ENCODE measurements around the gene TYW1B. TPM values are rescaled to one million over a fixed set of nuclear protein-coding genes. Genes with fewer than 3 reads are reported as not detected.
"Not testable (repeated sequence)": the region's sequence is repeated elsewhere in the genome, so short reads cannot be mapped to it uniquely, and the experiment has no call there.

TYW1B gene
- total and polyA plus RNA-seq, 2 of the 4 experiments (the other 2 are of a cell fraction) = 1.0 to 1.8 TPM

GRCh38 chr7:72744244-72744926, 83.6 kb downstream of the TYW1B start:
- H2BK20ac ChIP-seq (ENCODE audit: low read depth, low read length); H3K9me3 ChIP-seq (ENCODE audit: control insufficient read depth, insufficient read depth, low read length); CTCF ChIA-PET; H2AK5ac ChIP-seq (ENCODE audit: low read depth, low read length); H3K9me1 ChIP-seq (ENCODE audit: insufficient read depth, low read length); H3K23ac ChIP-seq (ENCODE audit: low read depth, low read length); H3K36me3 ChIP-seq (ENCODE audit: control insufficient read depth, insufficient read depth, low read length); dilution Hi-C loops (cut with HindIII; ENCODE audit: low sequenced_read_pairs, unreplicated experiment); POLR2A ChIA-PET (ENCODE audit: unreplicated experiment); H2BK120ac ChIP-seq (ENCODE audit: low read depth, low read length); H3K56ac ChIP-seq (ENCODE audit: extremely low read depth, insufficient read depth, low read length); H2AFZ ChIP-seq (replicated peaks; ENCODE audit: low read length, poor library complexity); H3K27me3 ChIP-seq (ENCODE audit: control insufficient read depth, insufficient read depth, low read length); H3K4me1 ChIP-seq (ENCODE audit: control insufficient read depth, insufficient read depth, low read length); BruUV-seq (replicated peaks); in situ Hi-C loops (cut with MboI; ENCODE audit: low sequenced_read_pairs); intact Hi-C loops (cut with micrococcal nuclease); H4K20me1 ChIP-seq (ENCODE audit: insufficient read depth, low read length); H3K79me1 ChIP-seq (ENCODE audit: low read depth in 1 of 2, low read length in 2 of 2); H2BK15ac ChIP-seq (ENCODE audit: low read depth, low read length); H2AK9ac ChIP-seq (replicated peaks; ENCODE audit: low read depth, low read length, poor library complexity); H3K4ac ChIP-seq (ENCODE audit: low read depth, low read length); H4K91ac ChIP-seq (ENCODE audit: insufficient read depth, low read depth, low read length): not testable (repeated sequence)
- H3K4me2 ChIP-seq (ENCODE audit: low read depth, low read length) = peak overlapping the region; percentile 96
- TF ChIP-seq CEBPB (IDR thresholded peaks at IDR 0.05; ENCODE audit: low read depth, low read length) = peak; percentile 59
- no CpG with 5 or more reads among the region's 10 CpGs for WGBS, 2 experiments (ENCODE audit: extremely low coverage in 2 of 2, insufficient read length in 1 of 2)
- DNase-seq (peak; percentile 91), ATAC-seq (ENCODE audit: low read depth) (peak; percentile 86)
- peak overlapping the region; percentile 90 for H3K18ac ChIP-seq (ENCODE audit: low read depth, low read length)
- 0 out of 4 replicates have a peak overlapping the region, but pooled peaks of 1 of the 2 experiments have one; percentile 30 for H4K8ac ChIP-seq (ENCODE audit: low read depth in 2 of 2, low read length in 2 of 2)
- H2BK5ac ChIP-seq (ENCODE audit: low read depth, low read length, poor library complexity, severe bottlenecking) = peak overlapping the region; percentile 56
- peak overlapping the region; percentile 54 for H3K4me3 ChIP-seq (ENCODE audit: insufficient read depth, low read depth, low read length)
- peak overlapping the region; percentile 58 for H3K14ac ChIP-seq (replicated peaks; ENCODE audit: low read depth, low read length)
- H3K9ac ChIP-seq (ENCODE audit: low read depth, low read length) = peak overlapping the region; percentile 42; the same call in 1 of the 2 replicates
- H4K5ac ChIP-seq (ENCODE audit: low read depth, low read length) = peak overlapping the region; percentile 75
- H3K27ac ChIP-seq (ENCODE audit: insufficient read depth, low read length) = peak overlapping the region; percentile 77; the same call in 1 of the 2 replicates

GRCh38 chr7:72743801-72744200, 84.2 kb downstream of the TYW1B start:
- H2AK9ac ChIP-seq (replicated peaks; ENCODE audit: low read depth, low read length, poor library complexity); H4K5ac ChIP-seq (ENCODE audit: low read depth, low read length); H3K18ac ChIP-seq (ENCODE audit: low read depth, low read length); H2AK5ac ChIP-seq (ENCODE audit: low read depth, low read length); H3K9me3 ChIP-seq (ENCODE audit: control insufficient read depth, insufficient read depth, low read length); H3K4me2 ChIP-seq (ENCODE audit: low read depth, low read length); H3K79me1 ChIP-seq (ENCODE audit: low read depth in 1 of 2, low read length in 2 of 2); intact Hi-C loops (cut with micrococcal nuclease); dilution Hi-C loops (cut with HindIII; ENCODE audit: low sequenced_read_pairs, unreplicated experiment); H3K56ac ChIP-seq (ENCODE audit: extremely low read depth, insufficient read depth, low read length); BruUV-seq (replicated peaks); H4K8ac ChIP-seq (ENCODE audit: low read depth in 2 of 2, low read length in 2 of 2); H2AFZ ChIP-seq (replicated peaks; ENCODE audit: low read length, poor library complexity); H3K4ac ChIP-seq (ENCODE audit: low read depth, low read length); H4K20me1 ChIP-seq (ENCODE audit: insufficient read depth, low read length); POLR2A ChIA-PET (ENCODE audit: unreplicated experiment); ATAC-seq (ENCODE audit: low read depth); in situ Hi-C loops (cut with MboI; ENCODE audit: low sequenced_read_pairs); H3K4me3 ChIP-seq (ENCODE audit: insufficient read depth, low read depth, low read length); H3K9ac ChIP-seq (ENCODE audit: low read depth, low read length); H2BK120ac ChIP-seq (ENCODE audit: low read depth, low read length); H2BK5ac ChIP-seq (ENCODE audit: low read depth, low read length, poor library complexity, severe bottlenecking); H3K9me1 ChIP-seq (ENCODE audit: insufficient read depth, low read length); H3K4me1 ChIP-seq (ENCODE audit: control insufficient read depth, insufficient read depth, low read length); H2BK15ac ChIP-seq (ENCODE audit: low read depth, low read length); DNase-seq; H3K27ac ChIP-seq (ENCODE audit: insufficient read depth, low read length); CTCF ChIA-PET; H3K27me3 ChIP-seq (ENCODE audit: control insufficient read depth, insufficient read depth, low read length); H4K91ac ChIP-seq (ENCODE audit: insufficient read depth, low read depth, low read length); H2BK20ac ChIP-seq (ENCODE audit: low read depth, low read length); H3K23ac ChIP-seq (ENCODE audit: low read depth, low read length); H3K14ac ChIP-seq (replicated peaks; ENCODE audit: low read depth, low read length); H3K36me3 ChIP-seq (ENCODE audit: control insufficient read depth, insufficient read depth, low read length): not testable (repeated sequence)
- no CpG with 5 or more reads among the region's 2 CpGs for WGBS, 2 experiments (ENCODE audit: extremely low coverage in 2 of 2, insufficient read length in 1 of 2)

Measured in IMR-90 (cell line).